GM23248 (cell line): ENCODE measurements around the gene MISP. TPM values are rescaled to one million over a fixed set of nuclear protein-coding genes. Genes with fewer than 3 reads are reported as not detected.
"Not testable (repeated sequence)": the region's sequence is repeated elsewhere in the genome, so short reads cannot be mapped to it uniquely, and the experiment has no call there.

Experiments
- DNase-seq: peaks from one replicate; pipeline ENCODE4 v3.0.0-alpha.2; 2015
- H2AFZ ChIP-seq: fragments of 200-600 bp; sonication (generic); 2 replicates; pipeline ENCODE4 v1.6.1; 2016; ENCODE audit warnings: antibody characterized with exemption
- H3F3A ChIP-seq: fragments of 200-600 bp; sonication (generic); 2 replicates; pipeline ENCODE4 v1.6.1; 2016; ENCODE audit warnings: mild to moderate bottlenecking, antibody characterized with exemption, mixed run types; ENCODE audit not compliant: insufficient read depth
- H3K27ac ChIP-seq: fragments of 200-600 bp; sonication (generic); 2 replicates; pipeline ENCODE4 v1.5.1; 2016; ENCODE audit warnings: mild to moderate bottlenecking
- H3K27me3 ChIP-seq: fragments of 200-600 bp; sonication (generic); replicated peaks from 2 replicates; pipeline ENCODE4 v1.6.1; 2016; ENCODE audit warnings: mild to moderate bottlenecking; ENCODE audit not compliant: insufficient read depth
- H3K36me3 ChIP-seq: fragments of 200-600 bp; sonication (generic); 2 replicates; pipeline ENCODE4 v1.6.1; 2016; ENCODE audit warnings: low read depth, mild to moderate bottlenecking
- H3K4me1 ChIP-seq: fragments of 200-600 bp; sonication (generic); 2 replicates; pipeline ENCODE4 v1.6.1; 2016; ENCODE audit warnings: mild to moderate bottlenecking; ENCODE audit not compliant: insufficient read depth
- H3K4me2 ChIP-seq: fragments of 200-600 bp; sonication (generic); one replicate; pipeline ENCODE4 v1.6.1; 2016; ENCODE audit warnings: mild to moderate bottlenecking; ENCODE audit not compliant: unreplicated experiment
- H3K4me3 ChIP-seq: fragments of 200-600 bp; sonication (generic); 2 replicates; pipeline ENCODE4 v1.5.1; 2016; ENCODE audit warnings: mild to moderate bottlenecking
- H3K79me2 ChIP-seq: fragments of 200-600 bp; sonication (generic); 2 replicates; pipeline ENCODE4 v1.6.1; 2016; ENCODE audit warnings: mild to moderate bottlenecking; ENCODE audit not compliant: insufficient read depth
- H3K9ac ChIP-seq: fragments of 200-600 bp; sonication (generic); 2 replicates; pipeline ENCODE4 v1.6.1; 2016; ENCODE audit warnings: mild to moderate bottlenecking
- H3K9me2 ChIP-seq: fragments of 200-600 bp; sonication (generic); 2 replicates; pipeline ENCODE4 v1.6.1; 2016; ENCODE audit warnings: mixed run types, mild to moderate bottlenecking, moderate library complexity; ENCODE audit not compliant: insufficient read depth
- H3K9me3 ChIP-seq: fragments of 200-600 bp; sonication (generic); one replicate; pipeline ENCODE4 v1.6.1; 2017; ENCODE audit warnings: low read depth
- H4K20me1 ChIP-seq: fragments of 200-600 bp; sonication (generic); 2 replicates; pipeline ENCODE4 v1.6.0; 2016; ENCODE audit not compliant: insufficient read depth
- EZH2 ChIP-seq: fragments of 200-600 bp; sonication (generic); IDR thresholded peaks from 2 replicates; pipeline ENCODE4 v1.6.1; 2018; ENCODE audit warnings: antibody characterized with exemption, mild to moderate bottlenecking; ENCODE audit not compliant: insufficient read depth, poor library complexity, severe bottlenecking
- EZH2phosphoT487 ChIP-seq: fragments of 200-600 bp; sonication (generic); IDR thresholded peaks from 2 replicates; pipeline ENCODE4 v1.6.1; 2018; ENCODE audit warnings: antibody characterized with exemption, moderate library complexity, mild to moderate bottlenecking, low read depth; ENCODE audit not compliant: insufficient read depth
- WGBS, 2 experiments: methylation state at CpG; one replicate each; pipeline ENCODE4 v1.1.6; 2015 to 2017; ENCODE audit warnings: low lambda C conversion rate in 2 of 2, low coverage in 1 of 2; ENCODE audit errors: missing lambda C conversion rate in 2 of 2; 5-methylcytosine and 5-hydroxymethylcytosine counted together
- in situ Hi-C: fragments of 300-500 bp; cut with MboI; formaldehyde crosslinking; loops from 2 replicates; pipeline ENCODE4 v1.15.0; 2020
- polyA plus RNA-seq: library from polyadenylated mRNA; unstranded; fragments of >200 nt; fragmentation: Nextera tagmentation; extraction: Ambion mirVana; gene quantifications from 2 replicates; pipeline ENCODE4 v1.2.1, GENCODE V29; 2016
- total RNA-seq: library from RNA; depleted of rRNA; stranded (reverse); fragments of >200 nt; shearing (Covaris generic); gene quantifications from 2 replicates; pipeline ENCODE4 v1.2.3, GENCODE V29; 2014

The MISP gene
- total and polyA plus RNA-seq, 2 experiments from 2014 or later = not detected

GRCh38 chr19:738509-739128 is 12.3 kb upstream of the MISP start:
- H3K36me3 ChIP-seq = no peaks in the 10 kb centered on the region
- H3F3A ChIP-seq = no peaks in the 10 kb centered on the region
- no peaks in the 10 kb centered on the region for H3K4me1 ChIP-seq
- no peak overlapping the region for H3K4me2 ChIP-seq
- no peaks in the 10 kb centered on the region for H3K27me3 ChIP-seq
- H3K9ac ChIP-seq = no peak overlapping the region
- in situ Hi-C loops = no loop called here
- H2AFZ ChIP-seq = no peak overlapping the region
- WGBS, 2 experiments = 80% methylated on average over 20 to 23 of the region's 23 CpGs
- H3K9me3 ChIP-seq = no peaks in the 10 kb centered on the region
- DNase-seq = no peak
- H4K20me1 ChIP-seq = no peaks in the 10 kb centered on the region
- no peaks in the 10 kb centered on the region for H3K79me2 ChIP-seq
- no peaks in the 10 kb centered on the region for H3K9me2 ChIP-seq
- no peak overlapping the region for H3K4me3 ChIP-seq
- TF ChIP-seq EZH2 (no peak), EZH2phosphoT487 (no peak)
- no peak overlapping the region for H3K27ac ChIP-seq

DNA sequence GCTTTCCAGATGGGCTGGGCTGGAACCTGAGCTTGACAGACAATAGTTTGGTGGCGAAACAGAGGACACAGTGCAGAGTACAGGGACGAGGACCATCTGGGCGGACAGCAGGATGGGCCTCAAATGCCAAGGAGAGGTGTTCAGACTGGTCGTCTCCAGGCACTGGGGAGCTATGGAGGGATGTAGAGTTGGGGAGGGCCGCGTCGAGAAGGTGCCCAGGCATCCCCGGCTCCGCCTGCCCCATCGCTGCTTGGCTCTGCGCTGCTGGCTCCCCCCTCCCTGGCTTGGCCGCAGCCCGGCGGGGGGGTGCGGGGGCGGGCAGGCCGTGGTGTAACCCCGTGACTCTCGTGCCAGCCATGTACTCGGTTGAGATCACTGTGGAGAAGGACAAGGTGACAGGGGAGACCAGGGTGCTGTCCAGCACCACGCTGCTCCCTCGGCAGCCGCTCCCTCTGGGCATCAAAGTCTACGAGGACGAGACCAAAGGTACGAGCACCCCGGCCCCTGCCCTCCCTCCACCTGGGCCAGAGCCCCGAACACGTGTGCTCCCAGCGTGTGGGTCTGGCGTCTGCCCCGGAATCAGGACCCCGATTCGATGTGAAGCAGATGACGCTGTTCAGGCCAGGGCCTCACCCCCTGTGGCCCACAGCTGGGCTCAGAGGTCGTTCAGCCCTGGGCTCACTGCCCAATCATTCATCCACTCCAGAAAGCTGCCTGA is 10.8 kb upstream of the MISP start:
- Histone ChIP-seq H3K27me3 (no peaks in the 10 kb centered on the region), H3K4me1 (no peaks in the 10 kb centered on the region), H3K4me2 (no peak overlapping the region), H2AFZ (no peak overlapping the region), H3K9me2 (no peaks in the 10 kb centered on the region), H3K4me3 (no peak overlapping the region), H3K9me3 (no peaks in the 10 kb centered on the region), H3K79me2 (no peaks in the 10 kb centered on the region), H3F3A (no peaks in the 10 kb centered on the region), H3K36me3 (no peaks in the 10 kb centered on the region), H4K20me1 (no peaks in the 10 kb centered on the region), H3K9ac (no peak overlapping the region), H3K27ac (no peak overlapping the region)
- WGBS, 2 experiments = 82 to 84% methylated on average over 12 to 36 of the region's 36 CpGs
- in situ Hi-C loops = no loop called here
- no peak for TF ChIP-seq EZH2
- TF ChIP-seq EZH2phosphoT487 = no peak
- no peak for DNase-seq

- H3K36me3 ChIP-seq, in situ Hi-C loops, H3K4me1 ChIP-seq, H3F3A ChIP-seq, DNase-seq, H3K27ac ChIP-seq, H3K9ac ChIP-seq, H3K9me3 ChIP-seq, H3K27me3 ChIP-seq, H3K4me2 ChIP-seq, H4K20me1 ChIP-seq, H2AFZ ChIP-seq, H3K79me2 ChIP-seq, H3K4me3 ChIP-seq, H3K9me2 ChIP-seq: not testable (repeated sequence)
- 81 to 95% methylated on average over 12 to 16 of the region's 16 CpGs for WGBS, 2 experiments
Measured at GRCh38 chr19:740816-741505, 10.0 kb upstream of the MISP start.

GRCh38 chr19:741506-742131 is 9.3 kb upstream of the MISP start:
- TF ChIP-seq EZH2 (no peak), EZH2phosphoT487 (no peak)
- Histone ChIP-seq H3K4me2 (no peak overlapping the region), H3K9me3 (no peaks in the 10 kb centered on the region), H4K20me1 (no peaks in the 10 kb centered on the region), H3K27ac (no peak overlapping the region), H3K9me2 (no peaks in the 10 kb centered on the region), H3K9ac (no peak overlapping the region), H3K4me1 (no peaks in the 10 kb centered on the region), H3K4me3 (no peak overlapping the region), H3K27me3 (no peaks in the 10 kb centered on the region), H2AFZ (no peak overlapping the region), H3K36me3 (no peaks in the 10 kb centered on the region), H3K79me2 (no peaks in the 10 kb centered on the region), H3F3A (no peaks in the 10 kb centered on the region)
- no peak for DNase-seq
- in situ Hi-C loops = no loop called here
- WGBS, 2 experiments = 78 to 82% methylated on average over 13 to 19 of the region's 19 CpGs
